Stimulated activated CD4-positive, alpha-beta T cell treated with anti-CD3 and anti-CD28 coated beads, Interleukin-12 subunit alpha, Interleukin-12 subunit beta, amount 100 ng/mL, for 48 hours (primary cell): ENCODE data around the gene OPCML.

Experiments
- DNase-seq, 3 donors: peaks; one replicate each; pipeline ENCODE4 v3.0.0-alpha.2; 2020; ENCODE audit warnings: low read depth in 2 of 3, low spot score in 1 of 3

OPCML gene

GRCh38 chr11:133240908-133241655, 291.2 kb downstream of the OPCML start:
- DNase-seq: no peak

- DNase-seq: no peak
These were observed 292.7 kb downstream of the OPCML start for GRCh38 chr11:133239575-133239974.

- no peak for DNase-seq
These were observed 293.8 kb downstream of the OPCML start for GRCh38 chr11:133238495-133238894.

- no peak for DNase-seq
These were observed 294.3 kb downstream of the OPCML start for GRCh38 chr11:133238027-133238426.

DNA sequence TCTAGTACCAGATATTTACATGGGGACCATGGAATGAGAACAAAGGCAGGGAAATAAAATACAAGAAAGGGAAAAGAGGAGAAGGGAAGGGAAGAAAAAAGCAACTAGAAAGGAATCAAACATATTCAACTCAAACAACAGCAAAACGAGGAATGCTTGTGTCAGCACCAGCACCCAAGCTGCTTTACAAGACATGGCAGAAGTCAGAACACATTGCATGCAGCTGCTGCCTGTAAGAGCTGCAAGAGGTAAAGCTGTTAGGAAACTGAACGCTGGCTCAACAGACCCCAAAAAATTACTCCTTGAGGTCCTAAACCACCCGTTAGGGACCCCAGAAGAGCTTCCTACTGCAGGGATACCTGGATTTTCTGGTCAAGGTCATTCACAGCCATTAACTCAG, 296.9 kb downstream of the OPCML start:
- DNase-seq: no peak

- no peak for DNase-seq
These were observed 297.4 kb downstream of the OPCML start for GRCh38 chr11:133234883-133235282.

DNA sequence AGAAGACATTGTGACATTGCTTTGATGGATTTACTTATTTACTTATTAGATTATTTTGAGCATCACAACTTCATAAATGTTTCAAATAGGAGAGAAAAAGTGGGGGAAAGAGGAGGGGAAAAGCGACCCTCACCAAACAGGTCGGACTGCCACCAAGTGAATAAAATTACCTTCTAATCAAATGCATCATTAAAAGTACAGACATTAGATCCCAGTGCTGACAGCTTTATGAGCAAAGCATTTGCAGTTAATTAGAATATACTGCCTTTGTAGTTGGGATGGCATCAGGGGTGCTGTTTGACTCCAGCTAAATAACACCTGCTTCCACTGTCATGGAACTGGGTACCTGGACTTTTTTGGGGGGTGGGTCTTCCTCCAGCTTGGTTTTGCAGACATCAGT, 299.6 kb downstream of the OPCML start:
- DNase-seq: no peak

- no peak for DNase-seq
These were observed 301.9 kb downstream of the OPCML start for GRCh38 chr11:133230431-133230830.

GRCh38 chr11:133228471-133229329, 303.6 kb downstream of the OPCML start:
- DNase-seq: no peak

- DNase-seq: no peak
These were observed 304.6 kb downstream of the OPCML start for GRCh38 chr11:133227632-133228111.

DNA sequence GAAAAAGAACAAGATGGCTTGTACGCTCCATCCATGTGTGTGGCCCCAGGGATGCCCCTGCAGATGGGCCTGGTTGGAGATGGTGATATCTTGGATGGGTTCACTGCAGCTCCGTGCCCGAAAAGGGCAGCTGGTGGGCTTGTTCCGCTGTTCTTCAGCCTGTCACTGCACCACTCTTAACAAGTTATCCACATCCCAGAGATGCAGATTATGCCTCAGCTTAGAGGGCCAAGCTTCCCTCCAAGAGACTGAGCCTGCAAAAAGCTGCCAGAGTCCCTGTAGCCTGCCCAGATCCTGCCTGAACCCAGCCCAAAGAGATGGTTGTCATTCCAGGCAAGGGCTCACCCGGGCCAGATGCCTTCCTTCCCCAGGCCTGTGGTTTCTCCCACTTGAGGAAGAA, 308.0 kb downstream of the OPCML start:
- DNase-seq: no peak

DNA sequence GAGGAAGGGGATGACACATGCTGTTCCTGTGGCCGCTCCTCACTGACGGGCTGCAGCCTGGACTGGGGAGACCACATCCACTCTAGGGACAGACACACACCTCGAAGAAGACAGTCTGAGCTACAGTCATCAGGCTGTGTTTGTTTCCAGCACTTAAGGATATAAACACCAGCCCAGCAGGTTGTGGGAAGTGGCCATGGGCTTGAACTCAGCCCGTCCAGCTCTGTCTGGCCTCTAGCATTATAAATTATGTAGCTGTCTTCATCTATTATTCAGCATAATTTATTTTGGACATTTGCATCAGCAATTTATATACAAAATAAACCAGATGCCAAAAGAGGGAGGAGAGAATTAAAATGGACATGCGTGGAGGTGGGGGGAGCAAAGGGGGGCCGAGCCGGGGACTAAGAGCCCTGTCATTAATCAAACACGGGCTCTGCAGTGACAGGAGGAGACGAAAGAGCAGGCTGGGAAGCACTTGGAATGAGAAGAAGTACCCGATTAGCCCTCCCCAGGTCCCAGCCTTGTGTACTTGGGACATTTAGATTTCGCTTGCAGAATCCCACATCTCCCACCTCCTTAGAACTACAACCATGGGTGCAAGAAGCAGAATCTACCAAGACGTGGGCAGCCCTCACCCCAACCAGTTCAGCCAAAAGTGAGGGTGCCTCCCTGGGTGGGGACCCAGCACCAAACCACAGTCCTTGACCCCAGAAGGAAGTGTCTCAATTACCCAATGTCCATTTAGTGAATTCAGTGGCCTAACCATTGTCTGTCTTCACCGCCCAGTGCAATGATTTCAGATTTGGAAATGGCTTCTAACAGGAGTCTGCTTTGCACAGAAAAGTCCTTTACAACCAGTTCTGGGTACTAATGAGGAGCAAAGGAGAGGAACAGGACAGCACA, 309.6 kb downstream of the OPCML start:
- no peak for DNase-seq

- DNase-seq: no peak
These were observed 312.8 kb downstream of the OPCML start for GRCh38 chr11:133219543-133219942.

GRCh38 chr11:133216813-133217212, 315.5 kb downstream of the OPCML start:
- DNase-seq: no peak

GRCh38 chr11:133215596-133216230, 316.6 kb downstream of the OPCML start:
- no peak for DNase-seq

- no peak for DNase-seq
These were observed 317.7 kb downstream of the OPCML start for GRCh38 chr11:133214646-133215045.

- DNase-seq: no peak
These were observed 320.1 kb downstream of the OPCML start for GRCh38 chr11:133212201-133212600.

GRCh38 chr11:133207995-133208394, 324.3 kb downstream of the OPCML start:
- no peak for DNase-seq

DNA sequence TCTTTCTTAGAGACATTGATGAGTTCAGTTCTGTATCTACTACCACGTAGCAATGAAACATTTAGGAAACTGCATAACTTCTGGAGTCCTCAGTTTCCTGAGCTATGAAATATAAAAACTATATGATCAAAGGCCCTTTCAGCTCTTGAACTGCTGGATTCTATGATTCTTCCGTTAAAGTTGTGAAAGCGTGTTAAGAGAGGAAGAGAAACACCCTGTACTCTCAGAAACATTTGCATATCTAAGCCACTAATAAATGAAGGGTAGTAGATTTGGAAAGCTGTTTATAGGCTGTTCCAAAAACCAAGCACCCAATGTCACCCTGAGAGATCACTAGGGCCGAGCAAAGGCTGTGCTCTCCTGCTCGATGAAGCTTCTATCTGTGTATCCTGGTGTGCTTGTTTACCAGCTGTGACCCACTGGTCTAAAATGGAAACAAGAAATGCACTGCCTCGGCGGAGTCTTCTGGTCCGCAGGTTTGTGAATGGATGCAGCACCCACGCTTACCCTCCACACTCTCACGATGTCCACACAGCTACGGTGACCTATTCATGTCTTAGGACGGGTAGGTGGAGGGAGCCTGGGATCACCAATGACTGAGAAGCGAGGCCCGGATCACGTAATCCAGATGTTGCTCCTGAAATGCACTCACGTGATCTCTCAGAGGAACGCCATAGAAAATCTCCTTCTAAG, 325.8 kb downstream of the OPCML start:
- DNase-seq: no peak

- no peak for DNase-seq
These were observed 328.1 kb downstream of the OPCML start for GRCh38 chr11:133204158-133204557.
